GM19438 (cell line): ENCODE data around the gene PIK3C2G.
"Not testable (repeated sequence)": the region's sequence is repeated elsewhere in the genome, so short reads cannot be mapped to it uniquely, and the experiment has no call there.

Source experiments
- ATAC-seq: cut with Tn5 transposase; IDR thresholded peaks from one replicate; pipeline ENCODE4 v1.9.1; 2021; ENCODE audit warnings: low read depth; ENCODE audit not compliant: unreplicated experiment

PIK3C2G gene

GRCh38 chr12:18542497-18542896 is 281.2 kb downstream of the PIK3C2G start:
- ATAC-seq: not testable (repeated sequence)

- ATAC-seq: no peak
Measured at GRCh38 chr12:18546399-18546798, 285.1 kb downstream of the PIK3C2G start.

- ATAC-seq: no peak
Measured at GRCh38 chr12:18549598-18549997, 288.3 kb downstream of the PIK3C2G start.

GRCh38 chr12:18551106-18551505 is 289.8 kb downstream of the PIK3C2G start:
- no peak for ATAC-seq

- no peak for ATAC-seq
Measured at GRCh38 chr12:18551701-18552100, 290.4 kb downstream of the PIK3C2G start.

GRCh38 chr12:18552829-18553228 is 291.5 kb downstream of the PIK3C2G start:
- no peak for ATAC-seq

GRCh38 chr12:18556161-18556560 is 294.8 kb downstream of the PIK3C2G start:
- no peak for ATAC-seq

GRCh38 chr12:18559242-18559641 is 297.9 kb downstream of the PIK3C2G start:
- ATAC-seq: no peak

GRCh38 chr12:18562531-18562930 is 301.2 kb downstream of the PIK3C2G start:
- ATAC-seq: no peak

GRCh38 chr12:18564306-18564705 is 303.0 kb downstream of the PIK3C2G start:
- ATAC-seq: no peak

- no peak for ATAC-seq
Measured at GRCh38 chr12:18567787-18568186, 306.5 kb downstream of the PIK3C2G start.

GRCh38 chr12:18570543-18570942 is 309.2 kb downstream of the PIK3C2G start:
- ATAC-seq: no peak

GRCh38 chr12:18576104-18576626 is 314.8 kb downstream of the PIK3C2G start:
- ATAC-seq: no peak

- ATAC-seq: no peak
Measured at GRCh38 chr12:18576648-18577047, 315.3 kb downstream of the PIK3C2G start.

- ATAC-seq: no peak
Measured at GRCh38 chr12:18578191-18578590, 316.9 kb downstream of the PIK3C2G start.

GRCh38 chr12:18580291-18580690 is 319.0 kb downstream of the PIK3C2G start:
- no peak for ATAC-seq

- ATAC-seq: no peak
Measured at GRCh38 chr12:18580706-18581105, 319.4 kb downstream of the PIK3C2G start.

GRCh38 chr12:18581232-18581962 is 320.1 kb downstream of the PIK3C2G start:
- no peak for ATAC-seq

- no peak for ATAC-seq
Measured at GRCh38 chr12:18583655-18584054, 322.3 kb downstream of the PIK3C2G start.

GRCh38 chr12:18586581-18586980 is 325.3 kb downstream of the PIK3C2G start:
- no peak for ATAC-seq

GRCh38 chr12:18589316-18589715 is 328.0 kb downstream of the PIK3C2G start:
- ATAC-seq: no peak

- no peak for ATAC-seq
Measured at GRCh38 chr12:18591473-18591872, 330.2 kb downstream of the PIK3C2G start.
